ENCODE results near the gene DNAJB8.

GRCh38 chr3:128421966-128422365 lies 44.7 kb downstream of the DNAJB8 start:
- TF ChIP-seq CTCF (IDR thresholded peaks at IDR 0.05) (no peak), POLR2A (IDR thresholded peaks at IDR 0.05) (no peak), POLR2AphosphoS5 (IDR thresholded peaks at IDR 0.05) (no peak)
